Measurements from ENCODE around the gene MIDN. TPM values are rescaled to one million over a fixed set of nuclear protein-coding genes. Genes with fewer than 3 reads are reported as not detected.

MIDN gene
- total and polyA plus RNA-seq, 2 donors: 12.2 to 64.3 TPM

DNA sequence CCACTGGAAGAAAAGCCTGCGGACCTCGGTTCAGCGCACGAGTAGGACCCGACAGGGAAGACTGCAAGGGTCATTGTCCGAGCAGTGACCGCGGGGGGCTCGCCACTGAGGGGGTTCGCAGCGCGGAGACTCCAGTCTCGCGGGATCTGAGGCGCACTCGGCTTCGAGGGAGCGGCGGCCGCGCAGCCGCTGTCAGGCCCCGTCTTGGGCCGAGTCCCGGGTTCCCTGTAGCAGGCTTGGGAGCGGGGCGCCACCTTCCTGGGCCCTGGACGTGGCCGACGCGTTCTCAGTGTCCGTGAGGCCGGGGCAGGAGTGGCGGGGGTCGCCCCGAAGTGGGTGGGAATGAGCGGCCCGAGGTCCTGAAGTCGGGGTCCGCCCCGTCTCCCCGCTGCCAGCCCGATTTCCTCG, 26.5 kb downstream of the MIDN start:
- DNase-seq (ENCODE audit: extremely low spot score): no peak
- Histone ChIP-seq H3K36me3 (ENCODE audit: insufficient read depth) (peaks cover 7% of the 10 kb centered on the region), H3K27ac (ENCODE audit: low read depth) (peak overlapping the region; percentile 98), H3K4me1 (ENCODE audit: insufficient read depth) (no peaks in the 10 kb centered on the region), H3K4me3 (ENCODE audit: low read depth, low read length) (peak overlapping the region; percentile 54)
- 18% methylated on average over 44 of the region's 44 CpGs for WGBS

DNA sequence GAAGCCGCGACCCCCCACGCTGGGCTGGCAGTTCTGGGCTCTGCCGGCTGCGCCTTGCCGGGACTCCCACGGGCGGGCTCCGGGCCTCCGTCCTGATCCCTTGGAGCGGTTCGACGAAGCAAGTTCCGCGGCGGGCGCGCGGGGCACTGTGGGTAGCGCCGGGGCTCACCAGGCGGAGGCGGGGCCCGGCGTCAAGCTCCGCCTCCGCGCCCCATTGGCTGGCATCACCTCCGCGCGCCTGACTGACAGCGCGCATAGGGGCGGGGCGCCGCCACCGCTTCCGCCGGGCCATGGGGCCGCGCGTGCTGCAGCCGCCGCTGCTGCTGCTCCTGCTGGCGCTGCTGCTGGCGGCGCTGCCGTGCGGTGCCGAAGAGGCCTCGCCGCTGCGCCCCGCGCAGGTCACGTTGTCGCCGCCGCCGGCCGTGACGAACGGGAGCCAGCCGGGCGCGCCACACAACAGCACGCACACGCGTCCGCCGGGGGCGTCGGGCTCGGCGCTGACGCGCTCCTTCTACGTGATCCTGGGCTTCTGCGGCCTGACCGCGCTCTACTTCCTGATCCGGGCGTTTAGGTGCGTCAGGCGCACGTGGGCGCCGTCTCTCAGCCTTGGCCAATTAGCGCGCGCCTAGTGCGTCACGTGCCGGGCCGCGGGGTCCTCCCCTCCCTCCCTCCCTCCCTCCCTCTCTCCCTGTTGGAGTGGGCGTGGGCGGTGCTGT, 27.0 kb downstream of the MIDN start, which contains the start of gene FAM174C:
TSS of gene FAM174C (plus strand) at position 271 of the 716 bp plus-strand sequence. CDS start at position 291, 20 bp downstream.
- no peaks in the 10 kb centered on the region for H3K4me1 ChIP-seq (ENCODE audit: insufficient read depth)
- DNase-seq (ENCODE audit: extremely low spot score): peak; percentile 86
- whole genome bisulfite sequencing: under 1% methylated on average over 98 of the region's 98 CpGs
- H3K27ac ChIP-seq (ENCODE audit: low read depth): peak within 1 kb of the TSS; percentile 98
- H3K36me3 ChIP-seq (ENCODE audit: insufficient read depth): peaks cover 7% of the 10 kb centered on the region
- peak within 1 kb of the TSS; percentile 54 for H3K4me3 ChIP-seq (ENCODE audit: low read depth, low read length)

DNA sequence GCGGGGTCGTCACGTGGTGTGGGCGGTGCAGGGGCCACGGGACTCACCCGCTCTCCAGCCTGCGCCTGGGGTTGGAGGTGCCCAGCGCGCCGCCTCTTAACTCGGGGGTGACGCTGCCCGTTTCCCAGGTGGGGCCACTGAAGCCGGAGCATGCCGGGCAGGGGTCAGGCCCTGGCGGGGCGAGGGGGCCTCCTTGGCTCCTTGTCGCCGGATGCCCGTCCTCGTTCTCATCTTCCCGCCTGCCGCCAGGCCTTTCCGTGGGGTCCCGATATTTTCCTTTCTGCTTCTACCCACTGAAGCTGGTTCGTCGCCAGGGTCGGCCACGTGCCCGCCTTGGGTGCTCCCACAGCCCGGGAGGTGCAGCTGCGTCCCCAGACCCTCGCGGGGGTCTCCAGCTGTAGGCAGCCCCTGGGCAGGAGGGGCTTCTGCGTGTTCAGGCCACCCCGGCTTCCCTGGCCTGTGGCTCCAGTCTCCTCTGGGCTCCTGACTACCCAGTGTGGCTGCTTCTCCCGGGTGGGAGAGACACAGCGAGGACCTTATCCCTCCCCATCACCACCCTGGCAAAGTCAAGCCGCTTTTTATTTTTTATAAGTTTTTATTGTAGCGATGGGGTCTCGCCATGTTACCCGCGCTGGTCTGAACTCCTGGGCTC, 27.7 kb downstream of the MIDN start:
- no peaks in the 10 kb centered on the region for H3K4me1 ChIP-seq (ENCODE audit: insufficient read depth)
- peak overlapping the region; percentile 54 for H3K4me3 ChIP-seq (ENCODE audit: low read depth, low read length)
- peaks cover 7% of the 10 kb centered on the region for H3K36me3 ChIP-seq (ENCODE audit: insufficient read depth)

DNA sequence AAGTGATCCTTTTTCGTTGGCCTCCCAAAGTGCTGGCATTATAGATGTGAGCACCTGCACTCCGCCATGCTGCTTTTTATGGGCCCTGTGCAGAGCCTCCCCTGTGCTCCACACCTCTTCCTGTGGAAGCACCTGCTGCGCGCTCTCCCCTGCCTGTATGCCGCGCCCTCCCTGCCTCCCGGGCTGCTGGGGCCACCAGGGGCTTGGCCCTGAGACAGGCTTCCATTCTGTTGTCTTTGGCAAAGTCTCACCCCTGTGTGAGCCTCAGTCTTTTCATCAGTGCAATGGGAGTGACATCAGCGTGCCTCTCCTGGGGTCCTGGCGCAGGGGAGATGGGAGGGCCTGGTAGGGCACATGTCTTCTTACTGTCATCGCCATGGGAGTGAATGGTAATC, 28.2 kb downstream of the MIDN start:
- no peak for DNase-seq (ENCODE audit: extremely low spot score)
- H3K36me3 ChIP-seq (ENCODE audit: insufficient read depth): peaks cover 7% of the 10 kb centered on the region
- H3K4me1 ChIP-seq (ENCODE audit: insufficient read depth): no peaks in the 10 kb centered on the region
- 70% methylated on average over 10 of the region's 10 CpGs for WGBS
- no peak overlapping the region for H3K4me3 ChIP-seq (ENCODE audit: low read depth, low read length)
- H3K27ac ChIP-seq (ENCODE audit: low read depth): no peak overlapping the region

More for the DNA sequence above, 27.7 kb downstream of the MIDN start:
- H3K27ac ChIP-seq (ENCODE audit: low read depth): peak overlapping the region; percentile 86
- no peak for DNase-seq (ENCODE audit: extremely low spot score)
- 9% methylated on average over 43 of the region's 43 CpGs for WGBS

DNA sequence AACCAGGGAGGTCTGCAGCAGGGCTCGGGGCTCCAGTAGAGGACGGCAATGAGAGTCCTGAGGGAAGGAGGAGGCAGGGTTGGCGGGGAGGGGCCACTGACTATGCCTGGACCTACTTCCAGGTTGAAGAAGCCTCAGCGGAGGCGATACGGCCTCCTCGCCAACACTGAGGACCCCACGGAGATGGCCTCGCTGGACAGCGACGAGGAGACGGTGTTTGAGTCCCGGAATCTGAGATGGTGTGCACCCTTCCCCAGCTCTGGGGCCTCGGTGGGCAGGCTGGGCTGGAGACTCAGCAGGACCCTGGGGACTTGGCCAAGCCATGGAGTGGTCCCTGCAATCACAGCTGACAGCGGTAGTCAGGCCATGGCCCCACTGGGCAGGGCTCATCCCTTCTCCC, 28.7 kb downstream of the MIDN start:
- H3K4me3 ChIP-seq (ENCODE audit: low read depth, low read length): no peak overlapping the region
- no peaks in the 10 kb centered on the region for H3K4me1 ChIP-seq (ENCODE audit: insufficient read depth)
- 90% methylated on average over 15 of the region's 15 CpGs for WGBS
- H3K36me3 ChIP-seq (ENCODE audit: insufficient read depth): peaks cover 7% of the 10 kb centered on the region
- DNase-seq (ENCODE audit: extremely low spot score): no peak
- H3K27ac ChIP-seq (ENCODE audit: low read depth): no peak overlapping the region

DNA sequence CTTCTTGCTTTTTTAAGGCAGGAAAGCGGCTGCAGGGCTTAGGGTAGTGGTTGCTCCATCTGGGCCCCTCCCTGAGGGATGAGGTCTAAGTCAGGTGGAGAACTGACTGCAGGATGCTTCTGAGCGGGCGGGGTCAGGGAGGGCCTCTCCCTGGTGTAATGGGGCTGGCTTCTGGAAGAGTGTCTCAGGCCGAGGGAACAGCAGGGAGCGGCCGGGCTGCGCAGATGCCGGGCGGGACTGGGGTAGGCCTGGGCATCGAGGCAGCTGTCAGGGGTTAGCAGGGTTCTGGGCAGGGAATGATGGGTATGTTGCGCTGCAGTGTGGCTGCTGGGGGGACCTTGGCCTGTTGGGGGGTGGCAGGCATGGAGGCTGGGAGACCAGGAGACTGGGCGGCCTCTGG, 29.7 kb downstream of the MIDN start:
- H3K4me3 ChIP-seq (ENCODE audit: low read depth, low read length): no peak overlapping the region
- H3K36me3 ChIP-seq (ENCODE audit: insufficient read depth): peaks cover 7% of the 10 kb centered on the region
- H3K27ac ChIP-seq (ENCODE audit: low read depth): no peak overlapping the region
- WGBS: 90% methylated on average over 12 of the region's 12 CpGs
- no peak for DNase-seq (ENCODE audit: extremely low spot score)
- H3K4me1 ChIP-seq (ENCODE audit: insufficient read depth): no peaks in the 10 kb centered on the region

DNA sequence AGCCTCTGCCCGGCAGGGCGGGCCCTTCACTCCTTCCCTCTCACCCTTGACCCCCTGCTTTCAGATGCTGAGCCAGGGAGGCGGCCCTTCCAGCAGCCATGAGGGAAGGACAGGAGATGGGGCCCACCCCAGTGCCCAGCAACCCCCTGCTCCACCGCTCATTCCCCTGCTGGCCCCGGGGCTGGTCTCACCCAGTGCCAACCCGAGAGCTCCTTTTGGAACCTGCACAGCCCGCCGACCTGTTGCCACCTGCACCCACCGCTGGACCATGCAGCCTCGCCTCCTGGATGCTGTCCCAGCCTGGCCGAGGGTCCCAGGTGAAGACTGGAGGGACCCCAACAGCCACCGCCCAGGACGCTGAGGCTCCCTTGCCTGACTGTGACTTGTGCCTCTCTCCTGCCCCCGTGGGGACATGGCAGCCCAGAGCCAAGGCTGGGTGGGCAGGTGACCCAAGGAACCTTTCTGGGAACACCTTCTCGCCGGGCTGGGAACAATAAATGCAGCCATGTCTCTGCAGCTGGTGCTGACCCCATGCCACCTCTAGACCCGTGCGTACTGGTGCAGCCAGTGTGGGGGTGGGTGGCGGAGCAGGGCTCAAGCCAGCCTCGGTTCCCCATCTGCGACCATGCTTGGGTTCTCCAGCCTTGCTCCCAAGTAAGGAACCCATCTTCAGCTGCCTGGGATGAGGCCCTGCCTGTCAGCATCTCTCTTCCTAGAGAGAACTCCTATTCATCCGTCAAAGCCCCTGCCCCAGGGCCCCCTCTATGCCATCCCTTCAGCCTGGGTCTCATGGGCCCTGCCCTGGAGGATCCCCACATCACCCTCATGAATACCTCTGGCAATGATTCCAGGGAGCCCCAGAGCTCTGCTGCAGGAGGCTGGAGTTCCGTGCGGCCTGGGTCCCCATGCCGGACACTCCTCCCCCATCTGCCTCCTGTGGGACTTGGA, 30.6 kb downstream of the MIDN start:
- 87% methylated on average over 25 of the region's 25 CpGs for WGBS
- Histone ChIP-seq H3K4me1 (ENCODE audit: insufficient read depth) (no peaks in the 10 kb centered on the region), H3K4me3 (ENCODE audit: low read depth, low read length) (no peak overlapping the region), H3K27ac (ENCODE audit: low read depth) (no peak overlapping the region), H3K36me3 (ENCODE audit: insufficient read depth) (peaks cover 4% of the 10 kb centered on the region)
- DNase-seq (ENCODE audit: extremely low spot score): no peak

DNA sequence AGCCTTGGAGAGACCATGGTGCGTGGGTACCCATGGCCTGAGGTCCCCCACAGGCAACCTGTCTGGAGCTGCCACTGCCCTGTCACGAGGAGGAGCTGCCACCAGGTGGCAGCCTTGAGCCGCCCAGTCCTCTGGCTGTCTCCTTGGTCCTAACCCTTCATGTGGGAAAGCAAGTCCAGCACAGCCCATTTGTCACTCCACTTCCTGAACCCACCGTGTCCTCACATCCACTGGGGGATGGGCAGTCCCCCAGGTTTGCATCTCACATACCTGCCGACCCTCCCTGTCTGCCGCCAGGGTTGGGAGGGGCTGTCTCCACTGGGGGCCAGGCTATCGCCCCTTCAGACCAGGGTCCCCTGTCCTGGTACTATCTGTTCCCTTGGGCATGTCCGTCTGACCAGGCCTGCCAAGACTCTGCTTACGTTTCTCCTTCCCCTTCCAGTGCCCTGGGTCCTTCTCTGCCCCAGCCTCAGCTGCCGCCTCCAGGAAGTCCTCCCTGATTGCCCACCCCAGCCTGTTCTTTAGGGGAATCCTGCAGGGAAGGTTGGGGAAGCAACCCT, 31.5 kb downstream of the MIDN start:
- WGBS: 33% methylated on average over 10 of the region's 10 CpGs
- H3K27ac ChIP-seq (ENCODE audit: low read depth): no peak overlapping the region
- H3K36me3 ChIP-seq (ENCODE audit: insufficient read depth): peaks cover 2% of the 10 kb centered on the region
- no peak for DNase-seq (ENCODE audit: extremely low spot score)
- no peaks in the 10 kb centered on the region for H3K4me1 ChIP-seq (ENCODE audit: insufficient read depth)
- no peak overlapping the region for H3K4me3 ChIP-seq (ENCODE audit: low read depth, low read length)

DNA sequence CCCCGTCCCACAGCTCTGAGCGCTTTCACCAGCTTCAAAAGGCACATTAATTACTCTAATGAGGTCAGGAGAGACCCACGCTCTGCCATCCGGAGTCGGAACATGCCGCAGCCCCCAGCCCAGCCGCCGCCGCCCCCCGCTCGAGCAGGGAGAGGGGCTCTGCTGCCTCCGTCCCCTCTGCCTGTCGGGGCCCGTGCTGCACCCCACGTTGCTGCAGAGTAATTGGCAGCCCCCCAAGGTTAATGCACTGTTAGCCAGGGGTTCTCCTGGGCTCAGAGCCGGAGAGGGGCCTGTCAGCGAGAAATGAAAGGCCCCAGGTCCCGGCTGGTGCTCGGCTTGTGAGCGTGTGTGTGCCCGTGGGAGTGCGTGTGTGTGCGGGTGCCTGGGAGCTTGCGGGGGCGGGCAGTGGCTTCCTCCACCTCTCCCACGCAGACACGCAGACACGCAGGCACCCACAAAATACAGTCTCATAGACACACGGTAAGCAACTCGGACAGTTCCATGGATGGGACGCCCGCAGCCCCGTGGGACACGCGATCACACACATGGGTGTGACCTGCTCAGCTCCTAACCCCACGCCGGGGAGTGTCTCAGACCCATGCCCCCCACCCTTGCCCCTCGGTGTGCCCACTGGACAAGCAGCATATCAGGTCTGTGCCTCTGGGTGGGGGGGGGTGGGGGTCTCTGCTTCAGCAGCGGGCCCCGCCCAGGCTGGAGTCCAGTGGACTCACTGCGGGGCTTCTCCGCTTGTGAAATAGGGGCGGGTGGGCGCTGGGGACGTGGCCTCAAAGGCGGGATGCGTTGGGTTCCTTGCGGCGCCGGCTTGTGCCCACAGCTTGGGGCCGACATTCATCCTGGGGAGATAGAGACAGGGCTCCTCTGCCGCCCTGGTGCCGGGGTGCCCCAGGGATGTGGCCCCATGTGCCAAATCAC, 32.5 kb downstream of the MIDN start:
- 85% methylated on average over 53 of the region's 53 CpGs for WGBS

DNA sequence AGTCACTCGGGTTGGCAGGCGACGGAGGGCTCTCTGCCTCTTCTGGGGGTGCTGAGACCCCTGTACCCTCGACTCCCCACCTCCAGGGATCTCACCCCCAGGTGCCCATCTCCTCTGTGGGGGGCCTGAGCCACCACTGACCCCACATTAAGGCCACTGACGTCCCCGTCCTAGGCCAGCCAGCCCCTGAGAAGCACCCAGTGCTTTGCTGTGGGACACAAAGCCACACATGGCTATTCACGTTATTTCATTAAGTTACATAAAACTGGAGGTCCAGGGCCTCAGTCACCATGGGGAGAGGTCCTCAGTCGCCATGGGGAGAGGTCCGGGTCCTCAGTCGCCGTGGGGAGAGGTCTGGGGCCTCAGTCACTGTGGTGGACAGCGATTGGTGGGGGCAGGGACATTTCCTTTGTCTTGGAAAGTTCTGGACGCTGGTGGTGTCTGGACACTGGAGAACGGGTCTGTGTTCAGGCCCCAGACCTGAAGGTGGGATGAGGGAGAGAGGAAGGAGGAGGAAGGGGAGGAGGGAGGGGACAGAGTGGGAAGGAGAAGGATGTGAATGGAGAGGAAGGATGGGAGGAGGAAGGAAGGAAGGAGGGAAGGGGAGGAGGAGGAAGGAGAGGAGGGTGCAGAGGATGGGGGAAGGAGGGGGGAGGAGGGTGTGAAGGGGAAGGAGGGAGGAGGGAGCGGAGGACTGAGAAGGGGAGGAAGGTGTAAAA, 33.3 kb downstream of the MIDN start:
- WGBS: 66% methylated on average over 15 of the region's 15 CpGs
- Histone ChIP-seq H3K4me1 (ENCODE audit: insufficient read depth) (no peaks in the 10 kb centered on the region), H3K36me3 (ENCODE audit: insufficient read depth) (peaks cover 2% of the 10 kb centered on the region), H3K27ac (ENCODE audit: low read depth) (no peak overlapping the region), H3K4me3 (ENCODE audit: low read depth, low read length) (no peak overlapping the region)
- DNase-seq (ENCODE audit: extremely low spot score): no peak

More for the DNA sequence above, 32.5 kb downstream of the MIDN start:
- Histone ChIP-seq H3K27ac (ENCODE audit: low read depth) (no peak overlapping the region), H3K4me1 (ENCODE audit: insufficient read depth) (no peaks in the 10 kb centered on the region), H3K4me3 (ENCODE audit: low read depth, low read length) (no peak overlapping the region), H3K36me3 (ENCODE audit: insufficient read depth) (peaks cover 2% of the 10 kb centered on the region)
- no peak for DNase-seq (ENCODE audit: extremely low spot score)

DNA sequence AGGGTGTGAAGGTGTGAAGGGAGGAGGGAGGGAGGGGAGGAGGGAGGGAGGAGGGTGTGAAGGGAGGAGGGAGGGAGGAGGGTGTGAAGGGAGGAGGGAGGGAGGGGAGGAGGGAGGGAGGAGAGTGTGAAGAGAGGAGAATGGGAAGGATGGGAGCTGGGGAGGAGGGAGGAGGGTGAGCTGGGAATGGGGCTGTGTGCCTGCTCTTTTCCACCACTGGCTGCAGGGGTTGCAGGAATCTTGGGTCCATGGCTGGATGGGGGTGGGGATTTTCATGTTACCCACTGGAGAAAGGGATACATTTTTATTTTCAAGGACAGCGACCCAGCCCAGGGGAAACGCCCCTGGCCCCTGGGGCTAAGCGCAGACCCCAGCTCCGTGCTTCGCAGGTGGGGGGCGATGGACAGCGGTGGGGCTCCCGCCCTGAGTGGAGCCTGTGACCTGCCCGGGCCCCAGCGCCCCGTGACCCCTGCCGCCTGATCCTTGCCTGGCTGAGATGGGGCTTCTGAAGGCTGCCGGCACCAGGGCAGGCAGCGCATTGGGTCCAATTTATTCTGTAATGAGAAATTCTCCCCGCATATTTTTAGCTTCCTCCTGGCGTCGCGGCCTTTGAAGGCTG, 34.3 kb downstream of the MIDN start:
- Histone ChIP-seq H3K4me1 (ENCODE audit: insufficient read depth) (no peaks in the 10 kb centered on the region), H3K27ac (ENCODE audit: low read depth) (no peak overlapping the region), H3K4me3 (ENCODE audit: low read depth, low read length) (no peak overlapping the region), H3K36me3 (ENCODE audit: insufficient read depth) (peaks cover 2% of the 10 kb centered on the region)
- whole genome bisulfite sequencing: 82% methylated on average over 18 of the region's 18 CpGs
- DNase-seq (ENCODE audit: extremely low spot score): no peak

Data from urinary bladder (tissue), 4 donors.